Mesendoderm (in vitro differentiated cells): ENCODE measurements around the gene KCNC3.

Experiments
- DNase-seq: peaks from one replicate; pipeline ENCODE4 v3.0.0; 2013
- H2AK5ac ChIP-seq: 2 replicates; pipeline ENCODE4 v1.6.1; 2013; ENCODE audit warnings: low read length, inconsistent platforms
- H2BK120ac ChIP-seq: 2 replicates; pipeline ENCODE4 v1.6.1; 2013; ENCODE audit warnings: low read depth, mild to moderate bottlenecking, low read length, moderate library complexity, mixed read lengths
- H2BK15ac ChIP-seq: replicated peaks from 2 replicates; pipeline ENCODE4 v1.6.1; 2013; ENCODE audit warnings: low read depth, mild to moderate bottlenecking, moderate library complexity
- H2BK5ac ChIP-seq: 2 replicates; pipeline ENCODE4 v1.6.1; 2013; ENCODE audit warnings: low read length, inconsistent platforms
- H3K18ac ChIP-seq: 2 replicates; pipeline ENCODE4 v1.6.1; 2013; ENCODE audit warnings: mild to moderate bottlenecking, low read length, mixed read lengths
- H3K23ac ChIP-seq: one replicate; pipeline ENCODE4 v1.6.1; 2013; ENCODE audit warnings: low read length
- H3K27ac ChIP-seq: 2 replicates; pipeline ENCODE4 v1.5.1; 2013; ENCODE audit warnings: low read depth, mild to moderate bottlenecking, inconsistent platforms, low read length, moderate library complexity
- H3K27me3 ChIP-seq: 2 replicates; pipeline ENCODE4 v1.6.1; 2013; ENCODE audit warnings: low read length, control low read depth, mild to moderate bottlenecking, inconsistent platforms; ENCODE audit not compliant: insufficient read depth, poor library complexity
- H3K36me3 ChIP-seq: 2 replicates; pipeline ENCODE4 v1.6.1; 2013; ENCODE audit warnings: low read length, inconsistent platforms; ENCODE audit not compliant: control insufficient read depth, insufficient read depth
- H3K4ac ChIP-seq: one replicate; pipeline ENCODE4 v1.6.1; 2013; ENCODE audit warnings: low read depth, mild to moderate bottlenecking, low read length, moderate library complexity
- H3K4me1 ChIP-seq: 2 replicates; pipeline ENCODE4 v1.6.1; 2013; ENCODE audit warnings: low read depth, low read length, inconsistent platforms; ENCODE audit not compliant: control insufficient read depth
- H3K4me2 ChIP-seq: 2 replicates; pipeline ENCODE4 v1.6.1; 2013; ENCODE audit warnings: low read length
- H3K4me3 ChIP-seq: 2 replicates; pipeline ENCODE4 v1.5.1; 2013; ENCODE audit warnings: mild to moderate bottlenecking, low read length
- H3K56ac ChIP-seq: one replicate; pipeline ENCODE4 v1.6.1; 2013; ENCODE audit warnings: low read length
- H3K79me1 ChIP-seq: 2 replicates; pipeline ENCODE4 v1.6.1; 2013; ENCODE audit warnings: low read length, inconsistent platforms
- H3K79me2 ChIP-seq: 2 replicates; pipeline ENCODE4 v1.6.1; 2013; ENCODE audit warnings: mild to moderate bottlenecking, low read length; ENCODE audit not compliant: control insufficient read depth, insufficient read depth
- H3K9ac ChIP-seq: 2 replicates; pipeline ENCODE4 v1.6.1; 2013; ENCODE audit warnings: low read length, inconsistent platforms
- H4K5ac ChIP-seq: one replicate; pipeline ENCODE4 v1.6.1; 2013; ENCODE audit warnings: low read length
- H4K8ac ChIP-seq: one replicate; pipeline ENCODE4 v1.6.1; 2013; ENCODE audit warnings: low read depth, mild to moderate bottlenecking, control low read depth, low read length, moderate library complexity
- WGBS: extraction: QIAGEN DNeasy Blood & Tissue Kit; methylation state at CpG from one replicate; pipeline ENCODE4 v1.1.7; 2013; ENCODE audit warnings: low lambda C conversion rate, missing lambda C conversion rate; ENCODE audit not compliant: insufficient coverage; ENCODE audit errors: extremely low coverage; 5-methylcytosine and 5-hydroxymethylcytosine counted together

Gene KCNC3

GRCh38 chr19:50376166-50377050 is 47.2 kb upstream of the KCNC3 start, which contains the start of gene NR1H2:
TSS of gene NR1H2 (plus strand) at chr19:50376457. CDS start at chr19:50377606, 1,149 bp downstream.
- H3K18ac ChIP-seq, result peak within 1 kb of the TSS; percentile 75
- H3K4me1 ChIP-seq, result no peaks in the 10 kb centered on the region
- H3K9ac ChIP-seq, result peak within 1 kb of the TSS; percentile 75
- peak within 1 kb of the TSS; percentile 91 for H3K27ac ChIP-seq
- peak within 1 kb of the TSS; percentile 56 for H3K4me2 ChIP-seq
- peaks cover 1% of the 10 kb centered on the region for H3K79me1 ChIP-seq
- no CpG with 5 or more reads among the region's 67 CpGs for WGBS
- no peak within 1 kb of the TSS for H2AK5ac ChIP-seq
- peak within 1 kb of the TSS; percentile 88 for H3K56ac ChIP-seq
- DNase-seq, result peak; percentile 99
- no peak within 1 kb of the TSS for H2BK5ac ChIP-seq
- H4K5ac ChIP-seq, result no peak within 1 kb of the TSS
- H3K36me3 ChIP-seq, result no peaks in the 10 kb centered on the region
- no peak within 1 kb of the TSS for H2BK120ac ChIP-seq
- H4K8ac ChIP-seq, result peak within 1 kb of the TSS; percentile 91
- no peak within 1 kb of the TSS for H2BK15ac ChIP-seq
- H3K4ac ChIP-seq, result no peak within 1 kb of the TSS
- no peaks in the 10 kb centered on the region for H3K79me2 ChIP-seq
- peak within 1 kb of the TSS; percentile 80 for H3K4me3 ChIP-seq
- no peak within 1 kb of the TSS for H3K23ac ChIP-seq
- no peaks in the 10 kb centered on the region for H3K27me3 ChIP-seq

GRCh38 chr19:50371914-50372475 is 42.8 kb upstream of the KCNC3 start:
- H2BK120ac ChIP-seq, result no peak overlapping the region
- no peak overlapping the region for H3K27ac ChIP-seq
- H3K9ac ChIP-seq, result no peak overlapping the region
- no peaks in the 10 kb centered on the region for H3K79me1 ChIP-seq
- no peak overlapping the region for H2AK5ac ChIP-seq
- no CpG with 5 or more reads among the region's 10 CpGs for WGBS
- H3K4me1 ChIP-seq, result no peaks in the 10 kb centered on the region
- no peak overlapping the region for H3K18ac ChIP-seq
- H4K5ac ChIP-seq, result no peak overlapping the region
- H3K56ac ChIP-seq, result no peak overlapping the region
- no peak overlapping the region for H4K8ac ChIP-seq
- no peak for DNase-seq
- H3K4ac ChIP-seq, result no peak overlapping the region
- H2BK5ac ChIP-seq, result no peak overlapping the region
- H3K79me2 ChIP-seq, result no peaks in the 10 kb centered on the region
- H3K4me2 ChIP-seq, result no peak overlapping the region
- H3K4me3 ChIP-seq, result no peak overlapping the region
- H3K36me3 ChIP-seq, result no peaks in the 10 kb centered on the region
- H2BK15ac ChIP-seq, result no peak overlapping the region
- H3K27me3 ChIP-seq, result no peaks in the 10 kb centered on the region
- H3K23ac ChIP-seq, result no peak overlapping the region

- H3K4me2 ChIP-seq, result peak overlapping the region; percentile 19
- H3K27ac ChIP-seq, result no peak overlapping the region
- H2AK5ac ChIP-seq, result no peak overlapping the region
- WGBS, result no CpG with 5 or more reads among the region's 34 CpGs
- no peaks in the 10 kb centered on the region for H3K36me3 ChIP-seq
- H3K4ac ChIP-seq, result no peak overlapping the region
- no peak overlapping the region for H3K23ac ChIP-seq
- H3K4me3 ChIP-seq, result peak overlapping the region; percentile 34
- H2BK15ac ChIP-seq, result no peak overlapping the region
- no peak overlapping the region for H4K5ac ChIP-seq
- H3K18ac ChIP-seq, result peak overlapping the region; percentile 29
- H3K4me1 ChIP-seq, result no peaks in the 10 kb centered on the region
- H3K56ac ChIP-seq, result peak overlapping the region; percentile 87
- peak overlapping the region; percentile 96 for H4K8ac ChIP-seq
- no peaks in the 10 kb centered on the region for H3K79me1 ChIP-seq
- H3K27me3 ChIP-seq, result no peaks in the 10 kb centered on the region
- no peaks in the 10 kb centered on the region for H3K79me2 ChIP-seq
- H3K9ac ChIP-seq, result peak overlapping the region; percentile 60
- H2BK5ac ChIP-seq, result no peak overlapping the region
- H2BK120ac ChIP-seq, result no peak overlapping the region
- peak; percentile 92 for DNase-seq
These were observed 39.7 kb upstream of the KCNC3 start for GRCh38 chr19:50368649-50369570.

GRCh38 chr19:50365434-50366306 is 36.5 kb upstream of the KCNC3 start, which contains the start of gene NAPSA:
TSS of gene NAPSA (minus strand) at chr19:50365639. CDS start at chr19:50365621, 18 bp downstream.
- H3K36me3 ChIP-seq, result no peaks in the 10 kb centered on the region
- no peaks in the 10 kb centered on the region for H3K79me1 ChIP-seq

More at GRCh38 chr19:50365434-50366306, 36.5 kb upstream of the KCNC3 start, which contains the start of gene NAPSA:
- no CpG with 5 or more reads among the region's 11 CpGs for WGBS
- H3K79me2 ChIP-seq, result no peaks in the 10 kb centered on the region
- no peak within 1 kb of the TSS for H3K27ac ChIP-seq
- H2BK15ac ChIP-seq, result no peak within 1 kb of the TSS
- H3K4ac ChIP-seq, result no peak within 1 kb of the TSS
- H2AK5ac ChIP-seq, result no peak within 1 kb of the TSS
- H3K56ac ChIP-seq, result no peak within 1 kb of the TSS
- H3K4me2 ChIP-seq, result no peak within 1 kb of the TSS
- DNase-seq, result no peak
- no peak within 1 kb of the TSS for H4K8ac ChIP-seq
- no peak within 1 kb of the TSS for H2BK120ac ChIP-seq
- H2BK5ac ChIP-seq, result no peak within 1 kb of the TSS
- no peak within 1 kb of the TSS for H4K5ac ChIP-seq
- H3K9ac ChIP-seq, result no peak within 1 kb of the TSS
- no peak within 1 kb of the TSS for H3K23ac ChIP-seq
- no peak within 1 kb of the TSS for H3K4me3 ChIP-seq
- no peaks in the 10 kb centered on the region for H3K27me3 ChIP-seq
- no peaks in the 10 kb centered on the region for H3K4me1 ChIP-seq
- H3K18ac ChIP-seq, result no peak within 1 kb of the TSS
